ENCODE results near the gene SFTPD. TPM values are rescaled to one million over a fixed set of nuclear protein-coding genes. Genes with fewer than 3 reads are reported as not detected.
A peak's percentile ranks its signal among the peaks of the same experiment; 100 is the strongest.

Gene SFTPD
- total RNA-seq, 1 donor from 2014 or later = 2.2 TPM

DNA sequence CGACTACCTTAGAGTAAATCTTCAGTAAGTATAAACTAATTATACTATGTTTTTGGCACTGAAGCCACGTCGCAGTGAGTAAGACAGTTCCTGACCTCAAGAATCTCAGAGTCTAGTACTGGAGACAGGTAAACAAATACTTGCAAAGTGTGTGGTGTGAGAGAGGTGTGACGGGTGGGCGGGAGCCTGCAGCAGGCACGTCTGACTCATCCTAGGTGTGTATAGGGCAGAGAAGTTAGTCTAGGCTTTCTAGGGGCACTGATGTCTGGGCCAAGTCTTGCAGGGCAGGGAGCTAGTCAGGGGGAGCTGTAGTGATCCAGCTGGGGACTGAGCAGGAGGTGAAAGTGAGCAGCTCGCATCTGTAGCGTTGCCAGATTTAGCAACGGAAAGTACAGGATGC is 35.9 kb upstream of the SFTPD start:
- Mint-ChIP-seq H3K4me1 (peaks cover 56% of the 10 kb centered on the region), H3K27ac (peak overlapping the region; percentile 18), H3K4me3 (no peak overlapping the region), H3K27me3 (ENCODE audit: low read depth) (peaks cover 18% of the 10 kb centered on the region), H3K36me3 (peaks cover 9% of the 10 kb centered on the region), H3K9me3 (peaks cover 13% of the 10 kb centered on the region)
- DNase-seq (ENCODE audit: low spot score in 2 of 2, unreplicated experiment in 2 of 2) = no peak
- TF ChIP-seq, protein P1, sequence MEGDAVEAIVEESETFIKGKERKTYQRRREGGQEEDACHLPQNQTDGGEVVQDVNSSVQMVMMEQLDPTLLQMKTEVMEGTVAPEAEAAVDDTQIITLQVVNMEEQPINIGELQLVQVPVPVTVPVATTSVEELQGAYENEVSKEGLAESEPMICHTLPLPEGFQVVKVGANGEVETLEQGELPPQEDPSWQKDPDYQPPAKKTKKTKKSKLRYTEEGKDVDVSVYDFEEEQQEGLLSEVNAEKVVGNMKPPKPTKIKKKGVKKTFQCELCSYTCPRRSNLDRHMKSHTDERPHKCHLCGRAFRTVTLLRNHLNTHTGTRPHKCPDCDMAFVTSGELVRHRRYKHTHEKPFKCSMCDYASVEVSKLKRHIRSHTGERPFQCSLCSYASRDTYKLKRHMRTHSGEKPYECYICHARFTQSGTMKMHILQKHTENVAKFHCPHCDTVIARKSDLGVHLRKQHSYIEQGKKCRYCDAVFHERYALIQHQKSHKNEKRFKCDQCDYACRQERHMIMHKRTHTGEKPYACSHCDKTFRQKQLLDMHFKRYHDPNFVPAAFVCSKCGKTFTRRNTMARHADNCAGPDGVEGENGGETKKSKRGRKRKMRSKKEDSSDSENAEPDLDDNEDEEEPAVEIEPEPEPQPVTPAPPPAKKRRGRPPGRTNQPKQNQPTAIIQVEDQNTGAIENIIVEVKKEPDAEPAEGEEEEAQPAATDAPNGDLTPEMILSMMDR (IDR thresholded peaks at IDR 0.05; ENCODE audit: unreplicated experiment) = no peak

GRCh38 chr10:79983286-79983909 is 34.5 kb upstream of the SFTPD start:
- TF ChIP-seq, protein P1 (IDR thresholded peaks at IDR 0.05; ENCODE audit: unreplicated experiment) = no peak
- H3K27ac Mint-ChIP-seq = no peak overlapping the region
- peaks cover 3% of the 10 kb centered on the region for H3K9me3 Mint-ChIP-seq
- DNase-seq (ENCODE audit: low spot score in 2 of 2, unreplicated experiment in 2 of 2) = no peak
- peaks cover 63% of the 10 kb centered on the region for H3K4me1 Mint-ChIP-seq
- peak overlapping the region; percentile 28 for H3K4me3 Mint-ChIP-seq
- peaks cover 23% of the 10 kb centered on the region for H3K27me3 Mint-ChIP-seq (ENCODE audit: low read depth)
- H3K36me3 Mint-ChIP-seq = peaks cover 2% of the 10 kb centered on the region

DNA sequence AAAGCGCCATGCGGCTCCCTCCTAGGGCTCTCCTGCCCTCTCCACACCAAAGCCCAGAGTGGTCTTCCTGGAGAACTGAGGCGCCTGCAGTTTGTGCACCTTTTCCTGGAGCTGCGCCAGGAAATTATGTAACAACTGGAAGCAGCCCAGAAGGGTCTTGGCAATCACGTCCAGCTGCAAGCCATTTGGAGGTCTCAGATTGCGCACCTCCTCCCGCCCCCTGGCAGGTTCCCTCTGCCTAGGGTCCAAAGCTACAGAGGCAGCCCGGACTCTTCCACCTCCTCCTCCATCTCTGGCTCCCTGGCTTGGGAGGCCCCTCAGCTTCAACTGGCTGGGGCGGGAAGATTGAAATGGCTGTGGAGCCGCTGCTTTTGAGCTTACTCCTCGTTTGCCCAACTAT is 34.0 kb upstream of the SFTPD start:
- Mint-ChIP-seq H3K9me3 (no peaks in the 10 kb centered on the region), H3K27me3 (ENCODE audit: low read depth) (peaks cover 23% of the 10 kb centered on the region), H3K4me3 (peak overlapping the region; percentile 62), H3K36me3 (no peaks in the 10 kb centered on the region), H3K4me1 (peaks cover 63% of the 10 kb centered on the region), H3K27ac (peak overlapping the region; percentile 66)
- TF ChIP-seq, protein P1 (IDR thresholded peaks at IDR 0.05; ENCODE audit: unreplicated experiment) = no peak
- DNase-seq (ENCODE audit: low spot score in 2 of 2, unreplicated experiment in 2 of 2) = no peak

DNA sequence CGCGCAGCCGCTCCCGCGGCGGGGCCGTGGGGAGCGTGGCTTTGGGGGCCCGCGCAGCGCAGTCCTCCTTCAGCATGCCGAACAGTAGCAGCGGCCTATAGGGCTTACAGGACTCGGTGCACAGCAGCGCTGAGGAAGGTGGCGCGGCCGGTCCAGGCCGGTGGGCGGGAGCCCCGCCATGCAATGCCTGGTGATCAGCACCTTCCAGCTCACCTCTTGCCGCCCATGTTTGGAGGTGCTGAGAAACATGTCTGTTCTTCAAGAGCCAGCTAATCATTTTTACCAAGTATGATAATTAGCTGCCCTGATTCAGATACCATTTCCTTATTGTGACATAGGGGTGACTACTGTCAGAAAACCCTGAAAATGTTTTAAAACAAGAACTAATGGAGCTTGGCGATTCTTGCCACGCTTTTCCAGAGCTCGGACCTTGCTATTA is 33.5 kb upstream of the SFTPD start:
- H3K4me1 Mint-ChIP-seq = peaks cover 60% of the 10 kb centered on the region
- H3K27me3 Mint-ChIP-seq (ENCODE audit: low read depth) = peaks cover 23% of the 10 kb centered on the region
- peak overlapping the region; percentile 66 for H3K27ac Mint-ChIP-seq
- H3K4me3 Mint-ChIP-seq = peak overlapping the region; percentile 62
- no peak for DNase-seq (ENCODE audit: low spot score in 2 of 2, unreplicated experiment in 2 of 2)
- TF ChIP-seq, protein P1 (IDR thresholded peaks at IDR 0.05; ENCODE audit: unreplicated experiment) = no peak
- H3K36me3 Mint-ChIP-seq = no peaks in the 10 kb centered on the region
- H3K9me3 Mint-ChIP-seq = no peaks in the 10 kb centered on the region

DNA sequence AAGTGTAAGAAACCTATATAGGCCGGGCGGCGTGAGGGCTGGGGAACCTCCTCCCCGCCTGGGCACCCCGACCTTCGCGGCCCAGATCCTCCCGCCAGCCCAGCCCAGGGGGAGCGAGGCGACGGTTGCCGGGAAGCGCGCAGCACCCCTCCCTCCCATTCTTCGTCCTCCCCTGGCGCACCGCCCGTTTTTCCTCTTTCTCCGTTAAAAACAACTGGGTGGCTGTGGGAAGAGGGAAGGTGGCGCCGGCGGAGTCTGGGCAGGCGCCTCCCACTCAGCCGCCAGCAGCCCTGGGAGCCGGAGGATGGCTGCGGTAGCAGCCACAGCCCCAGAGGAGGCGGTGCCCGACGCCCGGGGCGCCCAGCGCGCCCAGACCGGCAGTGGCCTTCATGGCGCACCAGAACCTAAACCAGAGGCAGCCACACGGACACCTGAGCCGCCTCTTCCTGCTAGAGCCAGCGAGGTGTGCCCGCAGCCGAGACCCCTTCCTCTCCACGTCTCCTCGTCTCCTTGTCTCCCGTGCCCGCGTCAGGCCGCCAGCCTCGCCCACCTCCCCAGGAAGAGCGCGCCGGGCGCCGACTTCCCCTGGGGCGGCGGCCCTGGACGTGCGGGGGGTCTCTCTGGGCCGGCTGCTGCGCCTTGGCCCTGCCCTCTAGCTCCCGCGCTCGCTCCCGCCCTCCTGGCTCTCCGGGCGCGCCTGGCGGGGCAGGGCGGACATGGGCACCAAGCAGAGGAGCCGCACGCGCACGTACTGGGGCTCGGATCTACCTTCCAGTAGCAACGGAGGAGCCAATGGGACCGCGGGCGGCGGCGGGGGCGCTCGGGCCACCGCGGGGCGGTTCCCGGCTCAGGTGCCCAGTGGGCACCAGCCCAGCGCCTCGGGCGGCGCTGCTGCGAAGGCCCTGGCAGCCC is 32.8 kb upstream of the SFTPD start:
- H3K9me3 Mint-ChIP-seq = peaks cover 3% of the 10 kb centered on the region
- peaks cover 54% of the 10 kb centered on the region for H3K4me1 Mint-ChIP-seq
- H3K27ac Mint-ChIP-seq = peak overlapping the region; percentile 77
- TF ChIP-seq, protein P1 (IDR thresholded peaks at IDR 0.05; ENCODE audit: unreplicated experiment) = no peak
- H3K27me3 Mint-ChIP-seq (ENCODE audit: low read depth) = peaks cover 23% of the 10 kb centered on the region
- DNase-seq (ENCODE audit: low spot score in 2 of 2, unreplicated experiment in 2 of 2) = peak; percentile 54 to 73
- H3K36me3 Mint-ChIP-seq = peaks cover 2% of the 10 kb centered on the region
- peak overlapping the region; percentile 70 for H3K4me3 Mint-ChIP-seq

Data from mesothelial cell of epicardium (in vitro differentiated cells).